GM11168 (cell line): ENCODE results near the gene HOXB9.

ENCODE experiments used
- in situ Hi-C: fragments of 300-500 bp; cut with MboI; formaldehyde crosslinking; loops from one replicate; pipeline ENCODE4 v1.12.0; 2022; ENCODE audit warnings: low sequenced_read_pairs; ENCODE audit not compliant: unreplicated experiment

Gene HOXB9

GRCh38 chr17:48600244-48601098, 25.7 kb downstream of the HOXB9 start:
- in situ Hi-C loops, result no loop called here

- in situ Hi-C loops, result no loop called here
Measured at GRCh38 chr17:48599354-48599753, 26.8 kb downstream of the HOXB9 start.

GRCh38 chr17:48598736-48599135, 27.4 kb downstream of the HOXB9 start:
- in situ Hi-C loops, result no loop called here

GRCh38 chr17:48597778-48598631, 28.2 kb downstream of the HOXB9 start:
- in situ Hi-C loops, result no loop called here

GRCh38 chr17:48597528-48597777, 28.7 kb downstream of the HOXB9 start:
- in situ Hi-C loops, result no loop called here

GRCh38 chr17:48596735-48597527, 29.2 kb downstream of the HOXB9 start:
- in situ Hi-C loops, result no loop called here

GRCh38 chr17:48596000-48596734, 30.0 kb downstream of the HOXB9 start:
- in situ Hi-C loops, result no loop called here

- in situ Hi-C loops, result no loop called here
Measured at GRCh38 chr17:48595278-48595999, 30.7 kb downstream of the HOXB9 start.

GRCh38 chr17:48594538-48595277, 31.4 kb downstream of the HOXB9 start:
- in situ Hi-C loops, result no loop called here

- in situ Hi-C loops, result no loop called here
Measured at GRCh38 chr17:48593840-48594537, 32.2 kb downstream of the HOXB9 start.

GRCh38 chr17:48593126-48593829, 32.9 kb downstream of the HOXB9 start, which contains the start of gene HOXB5:
HOXB5 (minus strand) TSS chr17:48593779; CDS start chr17:48593682, 97 bp downstream.
- in situ Hi-C loops, result no loop called here

GRCh38 chr17:48592577-48592976, 33.6 kb downstream of the HOXB9 start:
- in situ Hi-C loops, result no loop called here

GRCh38 chr17:48592057-48592514, 34.1 kb downstream of the HOXB9 start:
- in situ Hi-C loops, result no loop called here

- in situ Hi-C loops, result no loop called here
Measured at GRCh38 chr17:48591255-48592056, 34.7 kb downstream of the HOXB9 start.

- in situ Hi-C loops, result no loop called here
Measured at GRCh38 chr17:48590607-48591161, 35.5 kb downstream of the HOXB9 start.
